Psoas muscle (tissue), 8 donors: ENCODE results near the gene SLC16A14. TPM values are rescaled to one million over a fixed set of nuclear protein-coding genes. Genes with fewer than 3 reads are reported as not detected.

ENCODE experiments used
- ATAC-seq, 4 donors: fragments of 200-7000 bp; cut with Tn5 transposase; one replicate each; pipeline ENCODE4 v1.9.1; 2020; ENCODE audit warnings: moderate library complexity in 3 of 4, mild to moderate bottlenecking in 2 of 4
- DNase-seq, 2 donors: peaks; one replicate each; pipeline ENCODE4 v3.0.0-alpha.2; 2020
- H3K27ac ChIP-seq: fragments of 200-600 bp; one replicate; pipeline ENCODE4 v1.8.0; 2022
- H3K27me3 ChIP-seq, 3 donors: fragments of 200-600 bp in 1 of 3; one replicate each; pipeline versions ENCODE4 v1.6.1 to v1.8.0; 2013 to 2022; ENCODE audit warnings: low read length in 2 of 3, mild to moderate bottlenecking in 2 of 3, moderate library complexity in 1 of 3; ENCODE audit not compliant: insufficient read depth in 3 of 3
- H3K36me3 ChIP-seq, 2 donors: fragments of 200-600 bp in 1 of 2; one replicate each; pipeline versions ENCODE4 v1.6.1 to v1.8.0; 2013 to 2022; ENCODE audit warnings: low read depth in 1 of 2, mild to moderate bottlenecking in 1 of 2, moderate library complexity in 1 of 2; ENCODE audit not compliant: insufficient read depth in 1 of 2
- H3K4me1 ChIP-seq: fragments of 200-600 bp; one replicate; pipeline ENCODE4 v1.8.0; 2022
- H3K4me3 ChIP-seq: fragments of 200-600 bp; one replicate; pipeline ENCODE4 v1.8.0; 2022; ENCODE audit warnings: mild to moderate bottlenecking
- H3K9me3 ChIP-seq: fragments of 200-600 bp; one replicate; pipeline ENCODE4 v1.8.0; 2022
- CTCF ChIP-seq: fragments of 200-600 bp; IDR thresholded peaks from one replicate; pipeline ENCODE4 v1.8.0; 2022; ENCODE audit warnings: antibody characterized with exemption
- WGBS, 3 donors: extraction: QIAGEN DNeasy Blood & Tissue Kit; methylation state at CpG; one replicate each; pipeline versions ENCODE4 v1.1.6 to v1.1.7; 2013; 5-methylcytosine and 5-hydroxymethylcytosine counted together
- intact Hi-C, 2 donors: fragments of 100-400 bp; cut with DNase I; formaldehyde crosslinking; loops; one replicate each; pipeline versions ENCODE4 v1.11.0 to v1.14.2; 2022
- polyA plus RNA-seq, 3 donors: library from polyadenylated mRNA; stranded (reverse); fragments of 200-250 nt; gene quantifications; one replicate each; pipeline ENCODE4 v1.2.3, GENCODE V29; 2013
- total RNA-seq, 4 donors: library from RNA; stranded (reverse); fragmentation: NEBNext Ultra II Directional in 2 of 4; extraction: Animal tissue kit (Norgen Biotek cat#: 25700) in 2 of 4; gene quantifications; one replicate each; pipeline versions ENCODE4 v1.2.1 to v1.2.4, GENCODE V29; 2021 to 2023
- donor health status: healthy with polysubstance abuse.
- donor health status: DM: no; HTN: no; CAD: no; lungs with moderate emphysema.
- donor health status: Bipolar disorder and iron deficiency.
- donor health status: healthy.
- donor health status: DM: yes; HTN: yes; CAD: no.
- donor health status: DM: no; HTN: no; CAD: no.
- donor health status: DM: no; HTN: no; CAD: no.
- donor health status: DM: yes; HTN: yes; CAD: no.

The SLC16A14 gene
- total and polyA plus RNA-seq, 7 donors = 0.17 to 1.2 (median 0.46) TPM

GRCh38 chr2:230007931-230008707 is 60.6 kb downstream of the SLC16A14 start:
- 59 to 61% (median 59%) methylated on average over 12 of the region's 12 CpGs for whole genome bisulfite sequencing, 3 donors
- H3K36me3 ChIP-seq = no peaks in the 10 kb centered on the region
- peak overlapping the region; percentile 35 for H3K4me3 ChIP-seq
- peak; percentile 68 to 72 for DNase-seq
- H3K4me1 ChIP-seq = no peaks in the 10 kb centered on the region
- no peaks in the 10 kb centered on the region for H3K9me3 ChIP-seq
- ATAC-seq = peak; percentile 44 to 57 (median 48)
- H3K27me3 ChIP-seq = no peaks in the 10 kb centered on the region
- intact Hi-C loops = loop anchor here (2.0 to 5.0 kb wide), 3 partner anchors 151 to 603 kb away; no protein-coding TSS in a partner anchor
- H3K27ac ChIP-seq = no peak overlapping the region
- TF ChIP-seq CTCF = peak; percentile 73

DNA sequence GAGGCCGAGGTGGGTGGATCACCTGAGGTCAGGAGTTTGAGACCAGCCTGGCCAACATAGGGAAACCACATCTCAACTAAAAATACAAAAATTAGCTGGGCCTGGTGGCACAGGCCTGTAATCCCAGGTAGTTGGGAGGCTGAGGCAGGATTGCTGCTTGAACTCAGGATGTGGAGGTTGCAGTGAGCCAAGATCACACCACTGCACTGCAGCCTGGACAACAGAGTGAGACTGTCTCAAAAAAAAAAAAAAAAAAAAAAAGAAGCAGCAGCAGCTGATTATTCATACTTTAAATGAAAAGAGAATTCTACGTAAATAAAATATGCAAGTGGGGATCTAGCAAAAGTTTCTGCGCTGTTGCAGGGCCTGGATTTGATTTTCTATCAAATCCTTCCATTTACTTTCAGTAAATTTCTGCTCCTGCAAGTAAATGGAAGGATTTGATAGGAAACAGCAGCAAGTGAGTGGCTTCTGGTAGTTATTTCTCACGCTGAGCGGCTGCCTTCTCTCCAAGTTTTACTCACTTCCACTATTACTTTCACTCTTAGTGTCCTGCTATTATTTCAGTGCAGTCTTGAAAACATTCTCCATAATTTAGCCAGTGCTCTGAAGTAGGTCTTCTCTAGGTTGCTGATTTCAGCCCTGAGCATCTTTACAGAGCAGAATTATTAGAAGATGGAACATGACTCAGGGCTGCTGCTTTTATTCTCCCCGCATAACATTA is 68.4 kb downstream of the SLC16A14 start:
- 93 to 94% (median 94%) methylated on average over 6 of the region's 6 CpGs for WGBS, 3 donors
- Histone ChIP-seq H3K36me3 (no peaks in the 10 kb centered on the region), H3K27ac (no peak overlapping the region), H3K9me3 (no peaks in the 10 kb centered on the region), H3K27me3 (no peaks in the 10 kb centered on the region), H3K4me3 (no peak overlapping the region), H3K4me1 (no peaks in the 10 kb centered on the region)
- no peak for TF ChIP-seq CTCF
- no peak for ATAC-seq
- intact Hi-C loops = no loop called here
- no peak for DNase-seq

DNA sequence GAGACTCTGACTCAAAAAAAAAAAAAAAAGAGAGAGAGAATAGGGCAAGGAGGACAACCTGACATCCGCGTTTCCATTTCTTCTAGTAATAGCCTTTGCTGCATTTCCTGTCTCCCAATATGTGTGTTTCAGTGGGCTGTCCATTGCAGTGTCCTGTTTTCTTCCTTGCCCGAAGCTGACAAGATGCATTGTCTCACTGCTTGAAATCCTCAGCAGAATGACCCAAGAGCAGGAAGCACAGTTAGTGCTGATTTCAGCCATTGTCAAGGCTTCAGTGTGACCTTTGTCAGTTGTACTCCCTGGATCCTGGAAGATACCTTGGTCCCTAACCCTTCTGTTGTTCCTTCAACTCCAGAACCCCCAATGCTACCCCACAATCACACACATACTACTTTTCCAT is 71.2 kb downstream of the SLC16A14 start:
- no peak for TF ChIP-seq CTCF
- H3K27ac ChIP-seq = no peak overlapping the region
- no peak for DNase-seq

GRCh38 chr2:229996320-229996719 is 72.4 kb downstream of the SLC16A14 start:
- Histone ChIP-seq H3K36me3 (no peaks in the 10 kb centered on the region), H3K27me3 (no peaks in the 10 kb centered on the region), H3K4me1 (no peaks in the 10 kb centered on the region), H3K27ac (no peak overlapping the region), H3K9me3 (no peaks in the 10 kb centered on the region), H3K4me3 (no peak overlapping the region)
- no peak for TF ChIP-seq CTCF
- no peak for DNase-seq
- intact Hi-C loops = no loop called here
- no peak for ATAC-seq
- 72 to 79% (median 77%) methylated on average over 4 of the region's 4 CpGs for WGBS, 3 donors

More for the DNA sequence above, 71.2 kb downstream of the SLC16A14 start:
- WGBS, 3 donors = 66 to 86% (median 81%) methylated on average over 3 of the region's 3 CpGs
- no peaks in the 10 kb centered on the region for H3K36me3 ChIP-seq
- no peaks in the 10 kb centered on the region for H3K27me3 ChIP-seq
- H3K9me3 ChIP-seq = no peaks in the 10 kb centered on the region
- no peak overlapping the region for H3K4me3 ChIP-seq
- ATAC-seq = no peak
- intact Hi-C loops = no loop called here
- H3K4me1 ChIP-seq = no peaks in the 10 kb centered on the region
